Testis (tissue), 2 donors: Measurements from ENCODE around the gene STRIP2.

Experiments used
- CTCF ChIP-seq, 3 experiments: fragments of 450-650 bp in 2 of 3; fragments of 200-600 bp in 1 of 3; sonication (generic) in 1 of 3; IDR thresholded peaks; one replicate each; pipeline ENCODE4 v1.5.1; 2016 to 2019; ENCODE audit warnings: antibody characterized with exemption in 3 of 3, mild to moderate bottlenecking in 2 of 3, moderate library complexity in 1 of 3
- POLR2A ChIP-seq: fragments of 450-650 bp; IDR thresholded peaks from one replicate; pipeline ENCODE4 v1.6.1; 2017; ENCODE audit warnings: antibody characterized with exemption, mild to moderate bottlenecking, moderate library complexity

DNA sequence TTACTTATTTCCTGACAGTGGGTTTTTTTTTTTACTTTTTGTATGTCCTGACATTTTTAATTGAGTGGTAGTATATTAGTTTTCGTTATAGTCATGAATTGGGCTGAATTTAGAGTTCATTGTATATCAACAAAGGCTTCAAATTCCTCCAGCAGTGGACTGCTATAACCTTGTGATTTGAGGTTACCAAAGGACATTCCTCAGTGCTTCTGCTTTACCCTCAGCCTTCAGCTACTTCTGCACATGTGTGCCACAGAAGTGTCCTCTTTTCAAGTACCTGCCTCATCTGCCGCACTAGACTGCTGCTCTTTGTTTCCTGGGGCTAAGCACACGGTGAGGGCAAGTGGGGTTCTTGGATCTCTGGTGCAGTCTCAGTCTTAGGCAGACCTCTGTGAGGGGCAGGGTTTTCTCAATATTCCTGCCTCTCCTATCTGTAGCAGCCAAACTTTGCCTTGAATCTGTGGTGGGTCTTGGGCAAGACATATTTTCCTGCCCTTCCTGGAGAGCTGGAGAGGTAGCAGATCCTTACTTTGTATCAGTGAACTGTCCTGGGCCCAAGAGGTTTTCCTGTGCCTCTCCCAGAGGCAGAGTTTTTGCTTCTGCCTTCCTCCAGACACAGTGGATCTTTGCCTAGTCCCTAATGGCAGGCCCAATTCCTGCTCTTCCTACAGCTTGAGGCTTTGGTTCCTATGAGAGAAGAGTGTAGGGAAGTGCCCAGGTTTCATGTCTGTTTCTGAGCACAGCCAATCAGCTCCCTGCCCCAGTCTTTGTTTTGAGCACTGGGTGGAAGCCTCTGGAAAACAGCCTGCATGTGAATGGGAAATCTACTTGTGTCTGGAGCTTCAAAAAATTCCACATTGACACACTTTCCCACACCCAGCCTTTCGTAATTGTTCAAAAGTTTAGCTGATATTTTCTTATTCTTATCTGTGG is 39.0 kb upstream of the STRIP2 start:
- TF ChIP-seq CTCF (IDR thresholded peaks at IDR 0.05) (no peak), POLR2A (no peak)
